GM19193 (cell line): ENCODE results near the gene IGHMBP2.

Source experiments
- POLR2A ChIP-seq: IDR thresholded peaks from 4 replicates; pipeline ENCODE4 v1.6.1; 2011; ENCODE audit not compliant: insufficient read depth, insufficient read length; ENCODE audit errors: extremely low read depth

IGHMBP2 gene

GRCh38 chr11:68958211-68958610 lies 54.5 kb downstream of the IGHMBP2 start:
- TF ChIP-seq POLR2A = no peak

GRCh38 chr11:68959465-68960293 lies 56.0 kb downstream of the IGHMBP2 start:
- TF ChIP-seq POLR2A = no peak

DNA sequence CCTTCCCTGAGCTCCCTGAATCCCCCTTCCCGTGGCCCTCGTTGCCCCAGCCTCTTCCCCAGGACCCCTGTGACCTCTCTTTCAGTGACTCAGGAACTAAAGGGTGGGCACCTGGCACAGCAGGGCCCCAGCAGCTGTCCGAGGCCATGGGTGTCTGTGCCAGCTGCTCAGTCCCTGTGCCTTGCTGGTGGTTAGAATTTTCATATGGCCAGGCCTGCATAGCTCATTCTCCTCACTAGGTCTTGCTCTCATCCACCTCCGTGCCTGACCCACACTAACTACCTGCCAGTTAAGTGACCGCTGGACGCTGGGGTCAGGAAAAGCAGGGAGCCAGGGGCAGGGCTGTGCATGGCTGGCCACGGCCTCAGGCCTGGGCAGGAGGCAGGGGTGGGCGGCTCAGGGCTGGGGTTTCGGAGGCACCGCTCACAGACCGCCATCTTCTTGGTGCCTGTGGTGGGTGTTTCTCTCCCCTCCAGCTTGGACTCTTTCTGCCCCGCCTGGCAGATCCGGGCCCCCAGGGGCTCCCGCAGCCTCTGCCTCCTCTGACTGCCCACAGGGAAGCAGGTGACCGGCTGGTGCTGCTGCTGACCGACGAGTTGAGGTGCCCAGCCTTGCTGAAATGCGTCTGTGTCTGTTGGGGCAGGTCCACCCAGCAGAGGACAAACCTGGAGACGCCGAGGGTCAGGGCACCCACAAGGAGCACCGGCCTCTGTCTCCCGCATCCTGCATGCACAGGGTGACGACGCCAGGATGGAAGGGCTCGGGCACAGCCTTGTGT lies 56.8 kb downstream of the IGHMBP2 start:
- no peak for TF ChIP-seq POLR2A

- no peak for TF ChIP-seq POLR2A
Observed at GRCh38 chr11:68961245-68961644, 57.6 kb downstream of the IGHMBP2 start.

DNA sequence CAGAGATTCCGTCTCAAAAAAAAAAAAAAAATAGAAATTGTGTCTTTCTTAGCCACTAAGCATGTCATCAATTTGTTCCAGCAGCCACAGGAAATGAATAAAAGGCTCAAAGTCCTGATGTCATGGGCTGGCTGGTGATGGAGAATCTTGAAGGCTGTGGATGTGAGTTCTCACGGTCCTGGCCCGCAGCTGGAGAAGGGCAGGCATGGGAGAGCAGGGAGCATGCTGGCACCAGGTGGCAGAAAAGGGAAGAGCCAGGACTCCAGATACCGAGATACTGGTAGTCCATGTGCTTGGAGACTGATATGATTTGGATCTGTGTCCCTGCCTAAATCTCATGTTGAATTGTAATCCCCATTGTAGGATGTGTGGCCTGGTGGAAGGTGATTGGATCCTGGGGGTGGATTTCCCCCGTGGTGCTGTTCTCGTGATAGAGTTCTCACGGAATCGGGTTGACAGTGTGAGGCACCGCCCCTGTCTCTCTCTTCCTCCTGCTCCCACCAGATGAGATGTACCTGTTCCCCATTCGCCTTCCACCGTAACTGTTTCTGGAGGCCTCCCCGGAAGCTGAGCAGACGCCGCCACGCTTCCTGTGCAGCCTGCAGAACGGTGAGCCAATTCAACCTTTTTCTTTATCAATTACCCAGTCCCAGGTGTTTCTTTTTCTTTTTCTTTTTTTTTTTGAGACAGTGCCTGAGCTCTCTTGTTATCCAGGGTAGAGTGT lies 59.0 kb downstream of the IGHMBP2 start:
- no peak for TF ChIP-seq POLR2A

- no peak for TF ChIP-seq POLR2A
Observed at GRCh38 chr11:68963779-68964178, 60.1 kb downstream of the IGHMBP2 start.

GRCh38 chr11:68965901-68966853 lies 62.5 kb downstream of the IGHMBP2 start:
- no peak for TF ChIP-seq POLR2A

GRCh38 chr11:68966894-68967780 lies 63.4 kb downstream of the IGHMBP2 start:
- TF ChIP-seq POLR2A = no peak

GRCh38 chr11:68968306-68969250 lies 64.9 kb downstream of the IGHMBP2 start:
- TF ChIP-seq POLR2A = no peak

DNA sequence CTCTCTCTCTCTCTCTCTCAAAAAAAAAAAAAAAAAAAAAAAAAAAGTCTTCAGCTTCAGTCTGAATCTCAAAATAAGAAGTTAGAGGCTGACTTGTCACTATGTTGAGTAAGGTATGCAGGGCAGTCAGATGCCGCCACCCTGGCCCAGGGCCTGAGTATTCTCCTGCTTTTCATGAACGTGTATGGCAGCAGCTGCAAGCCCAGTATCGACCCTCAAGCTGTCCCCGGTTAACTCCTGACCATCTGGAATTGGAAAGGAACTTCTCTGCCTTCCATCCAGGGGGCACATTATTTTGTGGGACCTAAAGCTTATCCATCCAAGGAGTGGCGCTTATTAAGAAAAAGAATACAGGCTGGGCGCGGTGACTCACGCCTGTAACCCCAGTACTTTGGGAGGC lies 65.7 kb downstream of the IGHMBP2 start:
- no peak for TF ChIP-seq POLR2A

DNA sequence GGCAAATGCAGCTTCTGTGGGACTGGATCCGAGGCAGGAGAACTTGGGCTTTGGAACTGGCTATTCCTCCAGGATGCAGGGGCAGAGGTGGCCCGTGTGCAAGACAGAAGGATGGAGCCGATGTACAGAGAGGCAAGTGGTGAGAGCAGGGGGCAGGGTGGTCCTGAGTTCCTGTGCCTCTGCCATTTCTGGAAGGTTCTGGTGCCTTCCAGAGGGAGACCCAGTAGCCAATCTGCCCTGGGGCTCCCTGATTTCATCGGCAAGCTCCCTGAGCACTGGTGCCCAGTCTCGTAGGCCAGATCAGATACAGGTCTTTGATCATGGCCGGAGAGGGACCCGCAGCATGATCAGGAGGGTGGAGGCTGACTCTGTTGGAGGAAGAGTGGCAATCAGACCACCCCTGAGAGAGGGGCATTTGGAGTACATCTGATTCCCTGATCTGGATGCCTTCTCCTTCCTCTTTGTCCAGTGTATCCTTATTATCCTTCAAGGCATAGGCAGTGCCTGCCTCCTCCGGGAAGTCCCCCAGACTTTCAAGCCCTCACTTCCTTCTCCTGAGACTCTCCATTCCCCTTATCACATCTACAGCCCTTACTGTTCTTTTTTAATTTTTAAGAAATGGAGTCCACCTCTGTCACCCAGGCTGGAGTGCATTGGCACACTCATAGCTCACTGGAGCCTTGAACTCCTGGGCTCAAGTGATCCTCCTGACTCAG lies 67.4 kb downstream of the IGHMBP2 start:
- no peak for TF ChIP-seq POLR2A

DNA sequence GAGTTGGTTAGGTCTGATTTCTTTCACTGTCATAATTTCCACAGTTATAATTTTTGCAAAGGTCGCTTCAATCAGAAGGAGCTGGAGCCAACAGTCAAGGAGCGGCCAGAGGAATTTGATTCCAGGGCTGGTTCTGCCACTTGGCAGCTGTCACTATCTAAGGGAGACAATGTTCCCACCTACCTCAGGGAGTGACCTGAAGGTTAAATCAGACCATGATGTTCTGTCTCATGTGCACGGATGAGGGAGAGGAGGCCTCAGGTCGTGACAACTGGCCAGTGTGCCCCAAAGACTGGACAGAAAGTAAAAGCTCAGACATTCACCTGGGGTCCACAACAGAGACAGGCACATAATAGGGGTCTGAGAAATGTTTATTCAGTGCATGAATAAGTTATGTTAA lies 69.5 kb downstream of the IGHMBP2 start:
- no peak for TF ChIP-seq POLR2A
